ENCODE results near the gene CAMSAP2.

Gene CAMSAP2

GRCh38 chr1:200714504-200715187 lies 24.0 kb upstream of the CAMSAP2 start:
- H3K27me3 Mint-ChIP-seq (ENCODE audit: low read depth) = no peaks in the 10 kb centered on the region
- no peak overlapping the region for H3K4me3 Mint-ChIP-seq
- H3K9me3 Mint-ChIP-seq = no peaks in the 10 kb centered on the region
- H3K36me3 Mint-ChIP-seq (ENCODE audit: low read depth) = no peaks in the 10 kb centered on the region
- H3K27ac Mint-ChIP-seq = no peak overlapping the region
- no peaks in the 10 kb centered on the region for H3K4me1 Mint-ChIP-seq
- TF ChIP-seq, protein P1, sequence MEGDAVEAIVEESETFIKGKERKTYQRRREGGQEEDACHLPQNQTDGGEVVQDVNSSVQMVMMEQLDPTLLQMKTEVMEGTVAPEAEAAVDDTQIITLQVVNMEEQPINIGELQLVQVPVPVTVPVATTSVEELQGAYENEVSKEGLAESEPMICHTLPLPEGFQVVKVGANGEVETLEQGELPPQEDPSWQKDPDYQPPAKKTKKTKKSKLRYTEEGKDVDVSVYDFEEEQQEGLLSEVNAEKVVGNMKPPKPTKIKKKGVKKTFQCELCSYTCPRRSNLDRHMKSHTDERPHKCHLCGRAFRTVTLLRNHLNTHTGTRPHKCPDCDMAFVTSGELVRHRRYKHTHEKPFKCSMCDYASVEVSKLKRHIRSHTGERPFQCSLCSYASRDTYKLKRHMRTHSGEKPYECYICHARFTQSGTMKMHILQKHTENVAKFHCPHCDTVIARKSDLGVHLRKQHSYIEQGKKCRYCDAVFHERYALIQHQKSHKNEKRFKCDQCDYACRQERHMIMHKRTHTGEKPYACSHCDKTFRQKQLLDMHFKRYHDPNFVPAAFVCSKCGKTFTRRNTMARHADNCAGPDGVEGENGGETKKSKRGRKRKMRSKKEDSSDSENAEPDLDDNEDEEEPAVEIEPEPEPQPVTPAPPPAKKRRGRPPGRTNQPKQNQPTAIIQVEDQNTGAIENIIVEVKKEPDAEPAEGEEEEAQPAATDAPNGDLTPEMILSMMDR (IDR thresholded peaks at IDR 0.05; ENCODE audit: unreplicated experiment in 3 of 3) = no peak

DNA sequence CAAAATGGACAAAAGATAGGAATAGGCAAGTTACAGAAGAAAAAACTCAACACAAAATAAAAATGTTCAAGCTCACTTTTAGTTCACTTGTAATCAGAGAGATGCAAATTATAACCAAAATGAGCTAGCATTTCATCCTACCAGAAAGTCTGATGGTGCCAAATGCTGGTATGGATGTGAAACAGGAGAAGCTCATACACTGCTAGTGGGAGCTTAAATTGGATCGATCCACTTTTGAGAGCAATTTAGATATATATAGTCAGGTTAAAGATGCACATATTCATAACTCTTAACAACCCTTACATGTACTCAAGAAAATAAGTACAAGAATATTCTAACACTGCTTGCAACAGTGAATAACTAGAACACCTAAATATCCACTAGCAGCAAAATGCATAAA lies 18.5 kb upstream of the CAMSAP2 start:
- TF ChIP-seq, protein P1 (IDR thresholded peaks at IDR 0.05; ENCODE audit: unreplicated experiment in 3 of 3) = no peak
- H3K27ac Mint-ChIP-seq = no peak overlapping the region
- no peaks in the 10 kb centered on the region for H3K4me1 Mint-ChIP-seq
- no peaks in the 10 kb centered on the region for H3K36me3 Mint-ChIP-seq (ENCODE audit: low read depth)
- H3K27me3 Mint-ChIP-seq (ENCODE audit: low read depth) = no peaks in the 10 kb centered on the region
- H3K4me3 Mint-ChIP-seq = no peak overlapping the region
- no peaks in the 10 kb centered on the region for H3K9me3 Mint-ChIP-seq

DNA sequence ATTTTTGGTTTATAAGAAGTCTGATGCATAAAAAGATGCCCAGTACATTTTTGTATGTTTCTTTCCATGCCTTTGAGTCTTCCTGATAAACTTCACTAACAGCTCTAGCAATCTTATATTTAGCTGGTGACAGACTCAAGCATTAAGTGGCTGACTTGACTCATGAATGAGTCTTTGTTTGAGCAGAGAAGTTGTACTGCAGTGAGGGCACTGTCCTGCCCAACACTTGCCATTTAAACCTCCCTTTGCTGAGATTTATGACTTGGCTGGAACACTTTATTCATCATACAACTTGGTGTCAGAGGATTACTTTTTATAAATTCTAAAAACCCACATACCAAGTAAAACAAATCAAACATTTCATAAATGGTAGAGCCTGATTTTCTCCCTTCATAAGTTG lies 14.6 kb upstream of the CAMSAP2 start:
- TF ChIP-seq, protein P1 (IDR thresholded peaks at IDR 0.05; ENCODE audit: unreplicated experiment in 3 of 3) = no peak
- Mint-ChIP-seq H3K4me3 (no peak overlapping the region), H3K27ac (no peak overlapping the region), H3K9me3 (no peaks in the 10 kb centered on the region), H3K27me3 (ENCODE audit: low read depth) (no peaks in the 10 kb centered on the region), H3K36me3 (ENCODE audit: low read depth) (no peaks in the 10 kb centered on the region), H3K4me1 (no peaks in the 10 kb centered on the region)

GRCh38 chr1:200727257-200727656 lies 11.4 kb upstream of the CAMSAP2 start:
- no peak overlapping the region for H3K27ac Mint-ChIP-seq
- no peaks in the 10 kb centered on the region for H3K9me3 Mint-ChIP-seq
- TF ChIP-seq, protein P1 (IDR thresholded peaks at IDR 0.05; ENCODE audit: unreplicated experiment in 3 of 3) = no peak
- no peaks in the 10 kb centered on the region for H3K27me3 Mint-ChIP-seq (ENCODE audit: low read depth)
- H3K4me3 Mint-ChIP-seq = no peak overlapping the region
- H3K36me3 Mint-ChIP-seq (ENCODE audit: low read depth) = no peaks in the 10 kb centered on the region
- no peaks in the 10 kb centered on the region for H3K4me1 Mint-ChIP-seq

DNA sequence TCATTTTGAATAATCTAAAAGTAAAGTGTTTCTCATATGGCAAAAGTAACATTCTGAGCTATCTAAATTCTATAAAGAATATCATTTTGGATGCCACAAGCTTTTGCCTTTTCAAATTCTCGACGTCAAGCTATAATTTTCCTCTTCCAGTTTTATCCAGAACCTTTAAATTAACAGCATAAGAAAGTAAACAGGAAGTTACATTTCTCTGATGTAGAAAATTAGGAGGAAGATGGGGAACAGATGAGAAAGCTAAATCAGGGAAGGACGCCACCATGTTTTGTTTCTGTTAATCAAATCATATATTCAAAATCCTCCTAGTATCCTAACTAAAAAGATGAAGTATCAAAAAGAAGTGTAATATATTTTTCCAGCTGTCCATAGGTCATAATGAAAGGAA lies 8.8 kb upstream of the CAMSAP2 start:
- no peaks in the 10 kb centered on the region for H3K36me3 Mint-ChIP-seq (ENCODE audit: low read depth)
- H3K27me3 Mint-ChIP-seq (ENCODE audit: low read depth) = no peaks in the 10 kb centered on the region
- TF ChIP-seq, protein P1 (IDR thresholded peaks at IDR 0.05; ENCODE audit: unreplicated experiment in 3 of 3) = no peak
- H3K4me1 Mint-ChIP-seq = no peaks in the 10 kb centered on the region
- H3K27ac Mint-ChIP-seq = peak overlapping the region in 2 of 3 experiments; percentile 44 to 46
- H3K4me3 Mint-ChIP-seq = no peak overlapping the region
- H3K9me3 Mint-ChIP-seq = no peaks in the 10 kb centered on the region

DNA sequence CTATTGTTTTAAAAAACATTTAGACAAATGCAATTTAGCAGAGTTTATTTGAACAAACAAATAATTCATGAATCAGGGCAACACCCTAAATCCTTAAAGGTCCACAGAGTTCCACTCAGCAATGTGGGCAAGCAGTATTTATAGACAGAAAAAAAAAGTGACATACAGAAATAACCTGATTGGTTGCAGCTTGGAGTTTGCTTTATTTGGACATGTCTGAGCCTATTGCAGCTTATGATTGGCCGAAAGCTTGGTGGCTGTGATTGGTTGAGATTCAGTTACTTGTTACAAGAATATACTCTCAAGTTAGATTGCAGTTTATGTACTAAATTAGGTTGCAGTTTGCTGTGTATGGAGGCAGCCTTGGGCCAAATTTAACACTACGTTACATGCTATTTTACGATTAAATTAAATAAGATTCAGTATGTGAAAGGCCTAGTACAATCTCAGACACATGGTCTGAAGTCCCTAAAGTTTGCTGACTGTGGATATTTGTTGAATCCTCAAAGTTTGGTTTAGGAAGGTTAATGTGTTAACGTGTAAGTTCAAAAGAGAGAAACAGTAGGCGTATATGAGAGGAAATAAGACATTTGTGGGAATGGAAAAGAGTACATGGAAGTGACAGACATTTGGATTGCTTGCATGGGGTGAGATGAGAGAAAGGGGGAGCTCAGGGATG lies 6.9 kb upstream of the CAMSAP2 start:
- Mint-ChIP-seq H3K27me3 (ENCODE audit: low read depth) (no peaks in the 10 kb centered on the region), H3K9me3 (no peaks in the 10 kb centered on the region), H3K27ac (no peak overlapping the region), H3K4me3 (no peak overlapping the region), H3K4me1 (no peaks in the 10 kb centered on the region), H3K36me3 (ENCODE audit: low read depth) (no peaks in the 10 kb centered on the region)
- TF ChIP-seq, protein P1 (IDR thresholded peaks at IDR 0.05; ENCODE audit: unreplicated experiment in 3 of 3) = no peak

All from nephron (organoid).